ENCODE data around the gene C7orf57. TPM values are rescaled to one million over a fixed set of nuclear protein-coding genes. Genes with fewer than 3 reads are reported as not detected.
A peak's percentile ranks its signal among the peaks of the same experiment; 100 is the strongest.

The C7orf57 gene
- total and polyA plus RNA-seq, 2 donors (not counting 3 experiments of a cell fraction or from before 2014, with no cell fraction given) = not detected

- no TSS peak for BruUV-seq (replicated peaks)
- FAIRE-seq = no peak
- dilution Hi-C loops (cut with MboI; ENCODE audit: extremely low pct_ligation_motif_present, low sequenced_read_pairs) (no loop called here), intact Hi-C loops (cut with micrococcal nuclease) (loop anchor here (1.0 kb wide), 6 partner anchors 12 to 163 kb away; partner anchors contain the start of genes C7orf57 and HUS1)
- CTCF ChIA-PET = interaction anchor here (0.6 to 2.4 kb wide), 29 partner anchors 9 to 546 kb away, joined by 3 to 137 read pairs (median 5); partner anchors contain the start of genes C7orf57 and UPP1
- no peaks in the 10 kb centered on the region for H3K9me3 ChIP-seq (replicated peaks; ENCODE audit: control insufficient read depth, insufficient read depth, low read length)
- DNase-seq (ENCODE audit: low read depth, low spot score) = no peak
- peak overlapping the region; percentile 72 for H3K4me2 ChIP-seq (ENCODE audit: insufficient read depth, low read length)
- H3K9ac ChIP-seq (replicated peaks; ENCODE audit: extremely low read depth, insufficient read depth, low read length) = no peak overlapping the region
- no peaks in the 10 kb centered on the region for H4K20me1 ChIP-seq (replicated peaks; ENCODE audit: control insufficient read depth, extremely low read depth, insufficient read depth, low read length)
- peaks cover 7% of the 10 kb centered on the region for H3K4me1 ChIP-seq (ENCODE audit: control insufficient read depth, extremely low read depth, insufficient read depth, low read length)
- no peaks in the 10 kb centered on the region for H3K36me3 ChIP-seq (ENCODE audit: control insufficient read depth in 2 of 2, extremely low read depth in 1 of 2, insufficient read depth in 2 of 2, low read length in 2 of 2)
- H3K27ac ChIP-seq (ENCODE audit: insufficient read depth, low read depth, low read length) = no peak overlapping the region
- TF ChIP-seq MYC (IDR thresholded peaks at IDR 0.05; ENCODE audit: low read depth, low read length) = no peak
- TF ChIP-seq, protein P1, sequence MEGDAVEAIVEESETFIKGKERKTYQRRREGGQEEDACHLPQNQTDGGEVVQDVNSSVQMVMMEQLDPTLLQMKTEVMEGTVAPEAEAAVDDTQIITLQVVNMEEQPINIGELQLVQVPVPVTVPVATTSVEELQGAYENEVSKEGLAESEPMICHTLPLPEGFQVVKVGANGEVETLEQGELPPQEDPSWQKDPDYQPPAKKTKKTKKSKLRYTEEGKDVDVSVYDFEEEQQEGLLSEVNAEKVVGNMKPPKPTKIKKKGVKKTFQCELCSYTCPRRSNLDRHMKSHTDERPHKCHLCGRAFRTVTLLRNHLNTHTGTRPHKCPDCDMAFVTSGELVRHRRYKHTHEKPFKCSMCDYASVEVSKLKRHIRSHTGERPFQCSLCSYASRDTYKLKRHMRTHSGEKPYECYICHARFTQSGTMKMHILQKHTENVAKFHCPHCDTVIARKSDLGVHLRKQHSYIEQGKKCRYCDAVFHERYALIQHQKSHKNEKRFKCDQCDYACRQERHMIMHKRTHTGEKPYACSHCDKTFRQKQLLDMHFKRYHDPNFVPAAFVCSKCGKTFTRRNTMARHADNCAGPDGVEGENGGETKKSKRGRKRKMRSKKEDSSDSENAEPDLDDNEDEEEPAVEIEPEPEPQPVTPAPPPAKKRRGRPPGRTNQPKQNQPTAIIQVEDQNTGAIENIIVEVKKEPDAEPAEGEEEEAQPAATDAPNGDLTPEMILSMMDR (IDR thresholded peaks at IDR 0.05; ENCODE audit: extremely low read depth in 1 of 2, insufficient read depth in 1 of 2, low read depth in 1 of 2, low read length in 2 of 2) = no peak
- no peak for TF ChIP-seq EZH2 (IDR thresholded peaks at IDR 0.05; ENCODE audit: borderline replicate concordance, low read depth, low read length, severe bottlenecking)
- no peak for TF ChIP-seq POLR2AphosphoS5 (IDR thresholded peaks at IDR 0.05; ENCODE audit: insufficient read depth, low read depth, low read length)
- TF ChIP-seq, protein P2, sequence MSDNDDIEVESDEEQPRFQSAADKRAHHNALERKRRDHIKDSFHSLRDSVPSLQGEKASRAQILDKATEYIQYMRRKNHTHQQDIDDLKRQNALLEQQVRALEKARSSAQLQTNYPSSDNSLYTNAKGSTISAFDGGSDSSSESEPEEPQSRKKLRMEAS (IDR thresholded peaks at IDR 0.05; ENCODE audit: insufficient read depth, insufficient read length) = no peak
- TF ChIP-seq JUN (IDR thresholded peaks at IDR 0.05; ENCODE audit: borderline replicate concordance, insufficient read depth, insufficient read length, low read depth) = no peak
- TF ChIP-seq POLR2A (IDR thresholded peaks at IDR 0.05; ENCODE audit: low read depth, low read length) = no peak
- no peak for TF ChIP-seq GATA2 (IDR thresholded peaks at IDR 0.05; ENCODE audit: insufficient read depth, insufficient read length, low read depth, low read length)
- TF ChIP-seq FOS (IDR thresholded peaks at IDR 0.05; ENCODE audit: borderline replicate concordance, insufficient read depth, low read length) = no peak
- H3K79me2 ChIP-seq (ENCODE audit: control insufficient read depth, insufficient read depth, low read length) = no peaks in the 10 kb centered on the region
- H3K27me3 ChIP-seq (ENCODE audit: control insufficient read depth in 2 of 2, insufficient read depth in 2 of 2, low read length in 2 of 2) = no peaks in the 10 kb centered on the region
- POLR2A ChIA-PET = interaction anchor here (0.6 kb wide), 1 partner anchor 105 kb away, joined by 3 read pairs; no protein-coding TSS in a partner anchor
- H2AFZ ChIP-seq (ENCODE audit: low read depth, low read length) = peak overlapping the region; percentile 98
- H3K9me1 ChIP-seq (replicated peaks; ENCODE audit: control insufficient read depth, extremely low read depth, insufficient read depth, low read length) = no peaks in the 10 kb centered on the region
- H3K4me3 ChIP-seq (replicated peaks in 1 of 3; ENCODE audit: insufficient read depth in 1 of 3, low read depth in 1 of 3, low read length in 3 of 3) = no peak overlapping the region
These were observed 44.1 kb upstream of the C7orf57 start for GRCh38 chr7:47991270-47991669.
